Heart right ventricle (tissue), 16 donors: ENCODE results near the gene MYO1D. TPM values are rescaled to one million over a fixed set of nuclear protein-coding genes. Genes with fewer than 3 reads are reported as not detected.

Source experiments
- ATAC-seq, 8 donors: fragments of 200-7000 bp; cut with Tn5 transposase; one replicate each; pipeline ENCODE4 v1.9.1; 2020; ENCODE audit warnings: mild to moderate bottlenecking in 8 of 8, moderate library complexity in 8 of 8, moderate number of reproducible peaks in 1 of 8
- DNase-seq, 2 donors: peaks; one replicate each; pipeline ENCODE4 v3.0.0-alpha.2; 2020
- H3K27ac ChIP-seq, 10 donors: fragments of 200-600 bp; sonication (generic) in 2 of 10; one replicate each; pipeline versions ENCODE4 v1.5.0 to v1.8.0; 2020 to 2022; ENCODE audit warnings: mild to moderate bottlenecking in 3 of 10
- H3K27me3 ChIP-seq, 7 donors: fragments of 200-600 bp; one replicate each; pipeline ENCODE4 v1.8.0; 2021 to 2022; ENCODE audit warnings: mild to moderate bottlenecking in 2 of 7
- H3K36me3 ChIP-seq, 9 donors: fragments of 200-600 bp; sonication (generic) in 1 of 9; one replicate each; pipeline versions ENCODE4 v1.5.0 to v1.8.0; 2020 to 2022; ENCODE audit warnings: mild to moderate bottlenecking in 2 of 9
- H3K4me1 ChIP-seq, 9 donors: fragments of 200-600 bp; sonication (generic) in 1 of 9; one replicate each; pipeline versions ENCODE4 v1.5.0 to v1.8.0; 2020 to 2022; ENCODE audit warnings: mild to moderate bottlenecking in 4 of 9
- H3K4me3 ChIP-seq, 10 donors: fragments of 200-600 bp; sonication (generic) in 2 of 10; one replicate each; pipeline versions ENCODE4 v1.5.0 to v1.8.0; 2020 to 2022; ENCODE audit warnings: mild to moderate bottlenecking in 7 of 10, moderate library complexity in 2 of 10
- H3K9me3 ChIP-seq, 11 donors: fragments of 200-600 bp in 10 of 11; sonication (generic) in 2 of 11; one replicate each; pipeline versions ENCODE4 v1.5.0 to v1.8.0; 2013 to 2022; ENCODE audit warnings: mild to moderate bottlenecking in 2 of 11, control low read depth in 1 of 11, moderate library complexity in 1 of 11
- CTCF ChIP-seq, 9 donors: fragments of 200-600 bp; sonication (generic) in 2 of 9; IDR thresholded peaks; one replicate each; pipeline versions ENCODE4 v1.5.0 to v1.8.0; 2021 to 2022; ENCODE audit warnings: antibody characterized with exemption in 9 of 9, mild to moderate bottlenecking in 5 of 9, moderate library complexity in 1 of 9
- WGBS, 2 donors: extraction: QIAGEN DNeasy Blood & Tissue Kit; methylation state at CpG; one replicate each; pipeline ENCODE4 v1.1.7; 2013; ENCODE audit warnings: inconsistent platforms in 1 of 2; 5-methylcytosine and 5-hydroxymethylcytosine counted together
- intact Hi-C, 10 donors: fragments of 100-400 bp; cut with DNase I; formaldehyde crosslinking; loops; one replicate each; pipeline versions ENCODE4 v1.11.1 to v1.14.2; 2022
- polyA plus RNA-seq, 2 donors: library from polyadenylated mRNA; stranded (reverse); fragments of 200-250 nt; gene quantifications; one replicate each; pipeline ENCODE4 v1.2.3, GENCODE V29; 2013
- total RNA-seq, 10 donors: library from RNA; stranded (reverse); fragmentation: NEBNext Ultra II Directional in 3 of 10; extraction: Animal tissue kit (Norgen Biotek cat#: 25700) in 3 of 10; gene quantifications; one replicate each; pipeline versions ENCODE4 v1.2.1 to v1.2.4, GENCODE V29; 2021 to 2023
- donor health status: Arrhythmogenic right ventricular cardiomyopathy.
- donor health status: ischemic (EF 13 %, LVEDD 7.1; RV severe dilation, severe dysfunction).
- donor health status: healthy with polysubstance abuse.
- donor health status: DM: no; HTN: yes; CAD: no.
- donor health status: DM: no; HTN: no; CAD: no.
- donor health status: ischemic (EF 25% LVEDD 6.9; RV normal size, moderate dysfunction).
- donor health status: ischemic (EF 25% LVEDD 5.7; RV mildly dilated, moderate dysfunction).
- donor health status: healthy.
- donor health status: DM: yes; HTN: yes; CAD: no.
- donor health status: Ischemic cardiomyopathy.
- donor health status: ischemic (EF 35%, LVEDD 5.7; RV mildly dilated, moderate dysfunction).
- donor health status: nonischemic (EF 11% LVEDD 7.7; RV severe dilation, severe dysfunction).
- donor health status: DM: yes; HTN: yes; CAD: no.
- donor health status: PGD.
- donor health status: ischemic (EF 29% LVEDD 5.4; RV normal size, mild dysfunction).
- donor health status: nonischemic (EF 23%, LVEDD 6.1; RV moderate dilation, normal function).

Gene MYO1D
- total and polyA plus RNA-seq, 12 donors = 1.9 to 16.4 (median 6.7) TPM

GRCh38 chr17:32636598-32637218 lies 240.2 kb downstream of the MYO1D start:
- WGBS, 2 donors = 71 to 78% methylated on average over 5 of the region's 5 CpGs
- Histone ChIP-seq H3K36me3 (peaks cover 0 to 18% (median 0%) of the 10 kb centered on the region in 9 donors), H3K27ac (no peak overlapping the region), H3K9me3 (peaks cover 0 to 10% (median 0%) of the 10 kb centered on the region in 11 donors), H3K27me3 (no peaks in the 10 kb centered on the region), H3K4me1 (no peaks in the 10 kb centered on the region), H3K4me3 (no peak overlapping the region)
- intact Hi-C loops = no loop called here
- TF ChIP-seq CTCF (IDR thresholded peaks at IDR 0.05) = no peak
- ATAC-seq (no peak), DNase-seq (no peak)

GRCh38 chr17:32634167-32634566 lies 242.8 kb downstream of the MYO1D start:
- no peak for TF ChIP-seq CTCF (IDR thresholded peaks at IDR 0.05)
- intact Hi-C loops = no loop called here
- peaks cover 0 to 18% (median 0%) of the 10 kb centered on the region in 9 donors for H3K36me3 ChIP-seq

GRCh38 chr17:32631341-32632096 lies 245.4 kb downstream of the MYO1D start:
- Histone ChIP-seq H3K4me1 (peaks cover 0 to 10% (median 0%) of the 10 kb centered on the region in 9 donors), H3K27ac (no peak overlapping the region), H3K27me3 (no peaks in the 10 kb centered on the region), H3K36me3 (peaks cover 0 to under 1% (median 0%) of the 10 kb centered on the region in 9 donors), H3K9me3 (no peaks in the 10 kb centered on the region), H3K4me3 (no peak overlapping the region)
- peak in 3 of 8 donors; percentile 54 to 67 (median 61) for ATAC-seq
- 73 to 77% methylated on average over 6 of the region's 6 CpGs for WGBS, 2 donors
- no peak for TF ChIP-seq CTCF (IDR thresholded peaks at IDR 0.05)
- intact Hi-C loops = no loop called here
- DNase-seq = no peak

More at GRCh38 chr17:32634167-32634566, 242.8 kb downstream of the MYO1D start:
- peaks cover 0 to 4% (median 0%) of the 10 kb centered on the region in 11 donors for H3K9me3 ChIP-seq
- DNase-seq = no peak
- ATAC-seq = no peak
- H3K4me3 ChIP-seq = no peak overlapping the region
- no peak overlapping the region for H3K27ac ChIP-seq
- no peaks in the 10 kb centered on the region for H3K4me1 ChIP-seq
- no peaks in the 10 kb centered on the region for H3K27me3 ChIP-seq
- 77 to 78% methylated on average over 3 of the region's 3 CpGs for WGBS, 2 donors

GRCh38 chr17:32629563-32630190 lies 247.2 kb downstream of the MYO1D start:
- ATAC-seq (no peak), DNase-seq (no peak)
- H3K27ac ChIP-seq = no peak overlapping the region
- H3K4me1 ChIP-seq = peaks cover 0 to 10% (median 0%) of the 10 kb centered on the region in 9 donors
- TF ChIP-seq CTCF (IDR thresholded peaks at IDR 0.05) = no peak
- no peaks in the 10 kb centered on the region for H3K27me3 ChIP-seq
- H3K4me3 ChIP-seq = no peak overlapping the region
- no peaks in the 10 kb centered on the region for H3K36me3 ChIP-seq
- intact Hi-C loops = no loop called here
- 96% methylated on average over 11 of the region's 11 CpGs for WGBS, 2 donors
- H3K9me3 ChIP-seq = no peaks in the 10 kb centered on the region
